HL-60 (cell line): ENCODE results near the gene IL17C.

Experiments used
- DNase-seq, 2 experiments: peaks; one replicate each; pipeline ENCODE4 v3.0.0-alpha.2; 2010 to 2020; ENCODE audit warnings: low read depth in 1 of 2, low spot score in 1 of 2
- H3K27ac ChIP-seq: fragments of 250-450 bp; sonication (Bioruptor Pico); replicated peaks from 2 replicates; pipeline ENCODE4 v1.5.1; 2020; ENCODE audit warnings: mild to moderate bottlenecking, moderate library complexity
- H3K27me3 ChIP-seq: fragments of 250-450 bp; sonication (Bioruptor Pico); 2 replicates; pipeline ENCODE4 v1.5.1; 2021; ENCODE audit warnings: mild to moderate bottlenecking, moderate library complexity; ENCODE audit not compliant: insufficient read depth, poor library complexity, severe bottlenecking
- H3K4me3 ChIP-seq: replicated peaks from 2 replicates; pipeline ENCODE4 v1.5.1; 2011; ENCODE audit warnings: mild to moderate bottlenecking, control low read depth, low read length; ENCODE audit not compliant: insufficient read depth
- CTCF ChIP-seq: IDR thresholded peaks from one replicate; pipeline ENCODE4 v1.5.1; 2011; ENCODE audit warnings: low read length, control low read depth, inconsistent platforms; ENCODE audit not compliant: insufficient read depth
- GABPA ChIP-seq: IDR thresholded peaks from 2 replicates; pipeline ENCODE4 v1.6.1; 2012; ENCODE audit warnings: low read depth
- POLR2AphosphoS5 ChIP-seq: IDR thresholded peaks from 2 replicates; pipeline ENCODE4 v1.6.1; 2012; ENCODE audit warnings: low read depth
- SPI1 ChIP-seq: IDR thresholded peaks from 2 replicates; pipeline ENCODE4 v1.6.1; 2012; ENCODE audit warnings: low read depth, mild to moderate bottlenecking, borderline replicate concordance
- TF ChIP-seq, protein P1 (sequence below): IDR thresholded peaks from 2 replicates; pipeline ENCODE4 v1.6.1; 2012; ENCODE audit warnings: low read depth; ENCODE audit not compliant: insufficient replicate concordance

IL17C gene

GRCh38 chr16:88619859-88620815, 18.2 kb upstream of the IL17C start:
- Histone ChIP-seq H3K4me3 (no peak overlapping the region), H3K27ac (no peak overlapping the region), H3K27me3 (no peaks in the 10 kb centered on the region)
- no peak for TF ChIP-seq SPI1
- TF ChIP-seq, protein P1, sequence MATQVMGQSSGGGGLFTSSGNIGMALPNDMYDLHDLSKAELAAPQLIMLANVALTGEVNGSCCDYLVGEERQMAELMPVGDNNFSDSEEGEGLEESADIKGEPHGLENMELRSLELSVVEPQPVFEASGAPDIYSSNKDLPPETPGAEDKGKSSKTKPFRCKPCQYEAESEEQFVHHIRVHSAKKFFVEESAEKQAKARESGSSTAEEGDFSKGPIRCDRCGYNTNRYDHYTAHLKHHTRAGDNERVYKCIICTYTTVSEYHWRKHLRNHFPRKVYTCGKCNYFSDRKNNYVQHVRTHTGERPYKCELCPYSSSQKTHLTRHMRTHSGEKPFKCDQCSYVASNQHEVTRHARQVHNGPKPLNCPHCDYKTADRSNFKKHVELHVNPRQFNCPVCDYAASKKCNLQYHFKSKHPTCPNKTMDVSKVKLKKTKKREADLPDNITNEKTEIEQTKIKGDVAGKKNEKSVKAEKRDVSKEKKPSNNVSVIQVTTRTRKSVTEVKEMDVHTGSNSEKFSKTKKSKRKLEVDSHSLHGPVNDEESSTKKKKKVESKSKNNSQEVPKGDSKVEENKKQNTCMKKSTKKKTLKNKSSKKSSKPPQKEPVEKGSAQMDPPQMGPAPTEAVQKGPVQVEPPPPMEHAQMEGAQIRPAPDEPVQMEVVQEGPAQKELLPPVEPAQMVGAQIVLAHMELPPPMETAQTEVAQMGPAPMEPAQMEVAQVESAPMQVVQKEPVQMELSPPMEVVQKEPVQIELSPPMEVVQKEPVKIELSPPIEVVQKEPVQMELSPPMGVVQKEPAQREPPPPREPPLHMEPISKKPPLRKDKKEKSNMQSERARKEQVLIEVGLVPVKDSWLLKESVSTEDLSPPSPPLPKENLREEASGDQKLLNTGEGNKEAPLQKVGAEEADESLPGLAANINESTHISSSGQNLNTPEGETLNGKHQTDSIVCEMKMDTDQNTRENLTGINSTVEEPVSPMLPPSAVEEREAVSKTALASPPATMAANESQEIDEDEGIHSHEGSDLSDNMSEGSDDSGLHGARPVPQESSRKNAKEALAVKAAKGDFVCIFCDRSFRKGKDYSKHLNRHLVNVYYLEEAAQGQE: no peak
- no peak for TF ChIP-seq POLR2AphosphoS5
- TF ChIP-seq CTCF: no peak
- TF ChIP-seq GABPA: no peak
- no peak for DNase-seq

DNA sequence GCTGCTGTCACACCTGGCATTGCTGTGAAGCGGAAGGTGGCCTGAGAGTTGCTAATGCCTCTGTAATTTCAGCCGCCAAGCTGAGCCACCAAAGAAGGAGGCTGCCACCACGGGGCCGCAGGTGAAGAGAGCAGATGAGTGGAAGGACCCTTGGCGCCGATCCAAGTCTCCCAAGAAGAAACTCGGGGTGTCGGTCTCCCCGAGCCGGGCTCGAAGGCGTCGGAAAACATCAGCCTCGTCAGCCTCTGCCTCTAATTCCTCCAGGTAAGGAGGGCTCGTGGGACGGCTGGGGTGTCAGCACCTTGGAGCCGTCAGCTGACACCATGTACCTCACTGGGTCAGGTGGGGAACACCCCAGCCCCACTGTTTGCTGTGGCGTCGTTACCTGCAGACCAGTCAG, 16.2 kb upstream of the IL17C start:
- DNase-seq: no peak
- no peak for TF ChIP-seq GABPA
- no peak for TF ChIP-seq POLR2AphosphoS5
- TF ChIP-seq CTCF: no peak
- TF ChIP-seq, protein P1: no peak
- no peak for TF ChIP-seq SPI1
- no peak overlapping the region for H3K27ac ChIP-seq
- H3K27me3 ChIP-seq: no peaks in the 10 kb centered on the region
- H3K4me3 ChIP-seq: no peak overlapping the region

GRCh38 chr16:88622866-88623265, 15.5 kb upstream of the IL17C start:
- no peak overlapping the region for H3K4me3 ChIP-seq
- no peak overlapping the region for H3K27ac ChIP-seq
- H3K27me3 ChIP-seq: no peaks in the 10 kb centered on the region
- TF ChIP-seq SPI1 (no peak), POLR2AphosphoS5 (no peak), CTCF (no peak), GABPA (no peak)
- TF ChIP-seq, protein P1: no peak
- no peak for DNase-seq
